ENCODE measurements around the gene UBR1. TPM values are rescaled to one million over a fixed set of nuclear protein-coding genes. Genes with fewer than 3 reads are reported as not detected.
"Not testable (repeated sequence)": the region's sequence is repeated elsewhere in the genome, so short reads cannot be mapped to it uniquely, and the experiment has no call there.

Gene UBR1
- total and polyA plus RNA-seq, 8 donors = 24.3 to 31.5 (median 28.5) TPM

DNA sequence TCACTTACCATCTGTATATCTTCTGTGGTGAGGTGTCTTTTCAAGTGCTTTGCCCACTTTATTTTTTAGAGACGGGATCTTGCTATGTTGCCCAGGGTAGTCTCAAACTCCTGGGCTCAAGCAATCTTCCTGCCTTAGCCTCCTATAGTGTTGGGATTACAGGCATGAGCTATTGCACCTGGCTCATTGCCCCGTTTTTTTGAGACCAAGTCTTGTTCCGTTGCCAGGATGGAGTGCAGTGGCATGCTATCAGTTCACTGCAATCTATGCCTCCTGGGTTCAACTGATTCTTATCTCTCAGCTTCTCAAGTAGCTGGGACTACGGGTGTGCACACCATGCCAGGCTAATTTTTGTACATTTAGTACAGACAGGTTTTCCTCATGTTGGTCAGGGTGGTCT lies 132.7 kb downstream of the UBR1 start:
- H3K27me3 ChIP-seq = no peaks in the 10 kb centered on the region
- intact Hi-C loops (cut with DNase I) = no loop called here
- H3K36me3 ChIP-seq = peaks cover 0 to 89% of the 10 kb centered on the region in 2 donors
- no peak overlapping the region for H3K4me3 ChIP-seq
- DNase-seq (no peak), ATAC-seq (no peak)
- TF ChIP-seq, protein P1, sequence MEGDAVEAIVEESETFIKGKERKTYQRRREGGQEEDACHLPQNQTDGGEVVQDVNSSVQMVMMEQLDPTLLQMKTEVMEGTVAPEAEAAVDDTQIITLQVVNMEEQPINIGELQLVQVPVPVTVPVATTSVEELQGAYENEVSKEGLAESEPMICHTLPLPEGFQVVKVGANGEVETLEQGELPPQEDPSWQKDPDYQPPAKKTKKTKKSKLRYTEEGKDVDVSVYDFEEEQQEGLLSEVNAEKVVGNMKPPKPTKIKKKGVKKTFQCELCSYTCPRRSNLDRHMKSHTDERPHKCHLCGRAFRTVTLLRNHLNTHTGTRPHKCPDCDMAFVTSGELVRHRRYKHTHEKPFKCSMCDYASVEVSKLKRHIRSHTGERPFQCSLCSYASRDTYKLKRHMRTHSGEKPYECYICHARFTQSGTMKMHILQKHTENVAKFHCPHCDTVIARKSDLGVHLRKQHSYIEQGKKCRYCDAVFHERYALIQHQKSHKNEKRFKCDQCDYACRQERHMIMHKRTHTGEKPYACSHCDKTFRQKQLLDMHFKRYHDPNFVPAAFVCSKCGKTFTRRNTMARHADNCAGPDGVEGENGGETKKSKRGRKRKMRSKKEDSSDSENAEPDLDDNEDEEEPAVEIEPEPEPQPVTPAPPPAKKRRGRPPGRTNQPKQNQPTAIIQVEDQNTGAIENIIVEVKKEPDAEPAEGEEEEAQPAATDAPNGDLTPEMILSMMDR (IDR thresholded peaks at IDR 0.05) = no peak
- H3K9me3 ChIP-seq = peaks cover 0 to 3% of the 10 kb centered on the region in 2 donors
- no peak overlapping the region for H3K27ac ChIP-seq
- no peaks in the 10 kb centered on the region for H3K4me1 ChIP-seq

DNA sequence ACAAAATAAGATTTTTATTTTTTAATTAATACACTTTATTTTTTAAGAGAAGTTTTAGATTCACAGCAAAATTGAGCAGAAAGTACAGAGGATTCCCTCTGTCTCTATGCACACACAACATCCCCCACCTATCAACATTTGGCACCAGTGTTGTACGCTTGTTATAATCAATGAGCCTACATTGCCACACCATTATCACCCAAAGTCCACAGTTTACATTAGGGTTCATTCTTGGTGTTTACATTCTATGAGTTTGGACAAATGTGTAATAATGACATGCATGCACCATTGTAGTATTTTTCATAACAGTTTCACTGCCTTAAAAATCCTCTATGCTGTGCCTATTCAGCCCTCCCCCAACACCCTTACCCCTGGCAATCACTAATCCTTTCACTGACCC lies 134.0 kb downstream of the UBR1 start:
- H3K4me1 ChIP-seq = no peaks in the 10 kb centered on the region
- TF ChIP-seq, protein P1 (IDR thresholded peaks at IDR 0.05) = no peak
- H3K27ac ChIP-seq = no peak overlapping the region
- intact Hi-C loops (cut with DNase I) = no loop called here
- peaks cover 0 to 3% of the 10 kb centered on the region in 2 donors for H3K9me3 ChIP-seq
- H3K4me3 ChIP-seq = no peak overlapping the region
- DNase-seq = no peak
- ATAC-seq = no peak
- no peaks in the 10 kb centered on the region for H3K27me3 ChIP-seq
- peaks cover 0 to 96% of the 10 kb centered on the region in 2 donors for H3K36me3 ChIP-seq

DNA sequence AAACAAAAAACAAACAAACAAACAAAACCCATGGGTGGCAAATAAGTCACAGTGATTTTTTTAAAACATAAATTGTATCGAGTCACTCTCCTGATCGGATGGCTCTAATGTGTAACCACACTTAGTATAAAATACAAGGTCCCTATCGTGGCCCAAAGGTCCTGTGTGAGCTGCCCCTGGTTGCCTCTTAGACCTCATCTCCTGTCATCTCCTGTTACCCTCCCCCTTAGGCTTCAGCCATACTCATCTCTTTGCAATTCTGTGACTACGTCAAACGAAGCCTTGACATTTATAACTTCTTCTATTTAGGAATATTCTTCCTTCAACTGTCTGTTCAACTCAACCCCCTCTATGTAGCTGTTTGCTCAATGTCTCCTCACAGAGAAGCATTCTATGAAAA lies 141.4 kb downstream of the UBR1 start:
- no peak overlapping the region for H3K27ac ChIP-seq
- H3K9me3 ChIP-seq = no peaks in the 10 kb centered on the region
- TF ChIP-seq, protein P1 (IDR thresholded peaks at IDR 0.05) = no peak
- no peaks in the 10 kb centered on the region for H3K4me1 ChIP-seq
- ATAC-seq (no peak), DNase-seq (no peak)
- peaks cover 0 to 99% of the 10 kb centered on the region in 2 donors for H3K36me3 ChIP-seq
- H3K4me3 ChIP-seq = no peak overlapping the region
- intact Hi-C loops (cut with DNase I) = no loop called here
- no peaks in the 10 kb centered on the region for H3K27me3 ChIP-seq

DNA sequence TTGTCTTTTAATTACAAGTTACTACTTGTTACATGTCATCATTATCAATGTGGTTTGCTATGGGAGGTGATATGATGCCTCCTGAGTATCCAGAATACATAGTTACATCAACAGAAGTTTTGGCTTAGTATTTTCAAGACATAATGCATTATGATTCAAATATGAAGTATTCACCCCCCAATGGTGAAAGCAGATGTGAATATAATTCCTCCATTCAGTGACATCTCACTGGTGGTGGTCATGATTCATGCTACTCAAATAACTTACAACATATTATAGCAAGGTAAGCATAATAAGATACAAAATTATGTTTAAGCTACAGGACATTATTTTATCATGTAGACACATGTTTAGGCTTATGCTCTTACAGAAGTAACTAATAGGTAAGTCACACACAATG lies 150.3 kb downstream of the UBR1 start:
- intact Hi-C loops (cut with DNase I) = no loop called here
- no peak for ATAC-seq

DNA sequence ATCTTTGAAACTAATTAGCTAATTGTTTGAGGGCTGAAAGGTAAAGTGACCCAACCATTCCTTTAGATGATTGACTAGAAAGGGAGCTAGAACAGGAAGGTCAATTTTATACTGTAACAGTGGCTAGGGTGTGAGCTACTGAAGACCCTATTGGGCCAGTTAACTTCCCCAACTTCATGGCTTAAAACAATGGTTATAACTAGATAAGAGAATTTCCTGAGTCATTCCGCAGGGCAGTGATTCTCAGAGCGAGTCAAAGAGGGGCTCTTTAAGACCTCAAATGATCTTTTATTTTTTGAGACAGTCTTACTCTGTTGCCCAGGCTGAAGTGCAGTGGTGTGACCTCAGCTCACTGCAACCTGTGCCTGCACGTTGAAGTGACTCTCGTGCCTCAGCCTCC lies 151.5 kb downstream of the UBR1 start:
- H3K9me3 ChIP-seq = no peaks in the 10 kb centered on the region
- DNase-seq (no peak), ATAC-seq (no peak)
- no peaks in the 10 kb centered on the region for H3K27me3 ChIP-seq
- H3K4me3 ChIP-seq = no peak overlapping the region
- H3K4me1 ChIP-seq = no peaks in the 10 kb centered on the region
- H3K36me3 ChIP-seq = peaks cover 0 to 89% of the 10 kb centered on the region in 2 donors
- intact Hi-C loops (cut with DNase I) = no loop called here
- H3K27ac ChIP-seq = no peak overlapping the region
- TF ChIP-seq, protein P1 (IDR thresholded peaks at IDR 0.05) = no peak

More for the DNA sequence above, 150.3 kb downstream of the UBR1 start:
- Histone ChIP-seq H3K9me3 (no peaks in the 10 kb centered on the region), H3K4me1 (no peaks in the 10 kb centered on the region), H3K36me3 (peaks cover 0 to 89% of the 10 kb centered on the region in 2 donors), H3K4me3 (no peak overlapping the region), H3K27ac (no peak overlapping the region), H3K27me3 (no peaks in the 10 kb centered on the region)
- TF ChIP-seq, protein P1 (IDR thresholded peaks at IDR 0.05) = no peak
- DNase-seq = no peak

DNA sequence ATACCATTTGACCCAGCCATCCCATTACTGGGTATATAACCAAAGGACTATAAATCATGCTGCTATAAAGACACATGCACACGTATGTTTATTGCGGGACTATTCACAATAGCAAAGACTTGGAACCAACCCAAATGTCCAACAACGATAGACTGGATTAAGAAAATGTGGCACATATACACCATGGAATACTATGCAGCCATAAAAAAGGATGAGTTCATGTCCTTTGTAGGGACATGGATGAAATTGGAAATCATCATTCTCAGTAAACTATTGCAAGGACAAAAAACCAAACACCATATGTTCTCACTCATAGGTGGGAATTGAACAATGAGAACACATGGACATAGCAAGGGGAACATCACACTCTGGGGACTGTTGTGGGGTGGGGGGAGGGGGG lies 156.9 kb downstream of the UBR1 start:
- H3K27ac ChIP-seq; H3K9me3 ChIP-seq; intact Hi-C loops (cut with DNase I); H3K4me3 ChIP-seq; ATAC-seq; H3K27me3 ChIP-seq; DNase-seq; H3K4me1 ChIP-seq: not testable (repeated sequence)
- peaks cover 0 to 78% of the 10 kb centered on the region in 2 donors for H3K36me3 ChIP-seq
